Stomach (tissue), 9 donors: ENCODE results near the gene CTIF. TPM values are rescaled to one million over a fixed set of nuclear protein-coding genes. Genes with fewer than 3 reads are reported as not detected.
A peak's percentile ranks its signal among the peaks of the same experiment; 100 is the strongest.

Experiments
- DNase-seq, 2 donors: peaks; one replicate each; pipeline versions ENCODE4 v3.0.0 to v3.0.0-alpha.2; 2013 to 2019
- H3K27ac ChIP-seq, 5 donors: fragments of 200-600 bp in 4 of 5; sonication (generic) in 4 of 5; one replicate each; pipeline ENCODE4 v1.5.1; 2013 to 2019; ENCODE audit warnings: mild to moderate bottlenecking in 1 of 5, moderate library complexity in 1 of 5
- H3K27me3 ChIP-seq, 3 donors: fragments of 200-600 bp; sonication (generic); one replicate each; pipeline ENCODE4 v1.5.1; 2017 to 2019; ENCODE audit warnings: mixed run types in 1 of 3
- H3K36me3 ChIP-seq, 4 donors: fragments of 200-600 bp; sonication (generic); 1 replicate in 3 of 4; 2 replicates in 1 of 4; pipeline ENCODE4 v1.5.1; 2016 to 2019
- H3K4me1 ChIP-seq, 4 donors: fragments of 200-600 bp; sonication (generic); one replicate each; pipeline ENCODE4 v1.5.1; 2016 to 2019
- H3K4me3 ChIP-seq, 4 donors: fragments of 200-600 bp; sonication (generic) in 3 of 4; one replicate each; pipeline ENCODE4 v1.5.1; 2016 to 2019; ENCODE audit warnings: mild to moderate bottlenecking in 1 of 4
- H3K9me3 ChIP-seq, 4 donors: fragments of 200-600 bp; sonication (generic); one replicate each; pipeline ENCODE4 v1.5.1; 2016 to 2019
- EP300 ChIP-seq: sonication (generic); formaldehyde crosslinking; IDR thresholded peaks from one replicate; pipeline ENCODE4 v1.6.1; 2017; ENCODE audit warnings: antibody characterized with exemption
- POLR2A ChIP-seq, 4 donors: fragments of 450-650 bp; IDR thresholded peaks; one replicate each; pipeline ENCODE4 v1.6.1; 2016; ENCODE audit warnings: antibody characterized with exemption in 4 of 4, control low read depth in 2 of 4, mild to moderate bottlenecking in 1 of 4, moderate library complexity in 1 of 4
- POLR2AphosphoS5 ChIP-seq, 3 donors: sonication (generic); formaldehyde crosslinking; IDR thresholded peaks; one replicate each; pipeline ENCODE4 v1.6.1; 2016; ENCODE audit warnings: antibody characterized with exemption in 3 of 3
- WGBS, 5 donors: extraction: QIAGEN DNeasy Blood & Tissue Kit in 3 of 5; methylation state at CpG; one replicate each; pipeline versions ENCODE4 v1.1.5 to v1.1.7; 2013 to 2018; 5-methylcytosine and 5-hydroxymethylcytosine counted together
- intact Hi-C: fragments of 100-400 bp; cut with DNase I; formaldehyde crosslinking; loops from one replicate; pipeline ENCODE4 v1.15.1; 2023; ENCODE audit warnings: low total_unique reads
- polyA plus RNA-seq, 3 donors: library from polyadenylated mRNA; stranded (reverse); fragments of 200-250 nt; gene quantifications; one replicate each; pipeline ENCODE4 v1.2.3, GENCODE V29; 2013
- total RNA-seq, 5 donors: library from RNA; depleted of rRNA; stranded (reverse); fragments of >200 nt; gene quantifications; one replicate each; pipeline versions ENCODE4 v1.1.0 to v1.2.3, GENCODE V29; 2014 to 2016
- TF ChIP-seq, protein P1 (sequence below), 7 experiments: fragments of 450-650 bp in 4 of 7; fragments of 200-600 bp in 3 of 7; sonication (generic) in 3 of 7; IDR thresholded peaks; one replicate each; pipeline ENCODE4 v1.5.1; 2016 to 2019; ENCODE audit warnings: antibody characterized with exemption in 7 of 7, control low read depth in 2 of 7, mild to moderate bottlenecking in 1 of 7
- donor health status: healthy with polysubstance abuse.
- donor health status: Bipolar disorder and iron deficiency.
- donor health status: healthy.

CTIF gene
- total and polyA plus RNA-seq, 8 donors, result 16.3 to 105 (median 30.3) TPM

DNA sequence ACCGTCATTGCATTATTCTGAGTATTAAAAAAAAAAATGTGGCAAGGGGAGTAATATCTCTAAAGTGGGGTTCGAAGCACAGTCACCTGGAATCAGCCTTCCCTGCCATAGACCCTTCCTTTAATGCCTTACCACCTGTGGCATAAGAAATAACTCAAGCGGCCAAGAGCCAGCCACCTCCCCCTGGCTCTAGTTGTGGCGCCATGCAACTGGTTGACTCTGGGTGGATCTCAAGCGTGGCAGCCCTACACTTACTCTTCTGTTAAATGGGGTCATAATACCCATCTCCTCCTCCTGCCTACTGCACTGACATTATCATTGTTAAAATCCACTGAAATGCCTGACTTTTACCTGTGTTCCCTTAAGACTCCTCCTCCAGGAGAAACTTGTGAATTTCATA is 236.1 kb downstream of the CTIF start:
- H3K27me3 ChIP-seq, result no peaks in the 10 kb centered on the region
- H3K36me3 ChIP-seq, result peaks cover 0 to 14% (median 5%) of the 10 kb centered on the region in 4 donors
- H3K4me3 ChIP-seq, result no peak overlapping the region
- WGBS, 5 donors, result 82 to 95% (median 94%) methylated on average over 5 of the region's 5 CpGs
- no peak overlapping the region for H3K27ac ChIP-seq
- peaks cover 11 to 42% (median 29%) of the 10 kb centered on the region in 4 donors for H3K4me1 ChIP-seq
- intact Hi-C loops, result loop anchor here (10.0 kb wide), 1 partner anchor 270 kb away; no protein-coding TSS in a partner anchor
- no peaks in the 10 kb centered on the region for H3K9me3 ChIP-seq
- no peak for DNase-seq
- no peak for TF ChIP-seq POLR2A (IDR thresholded peaks at IDR 0.05)
- TF ChIP-seq EP300, result no peak
- TF ChIP-seq, protein P1, sequence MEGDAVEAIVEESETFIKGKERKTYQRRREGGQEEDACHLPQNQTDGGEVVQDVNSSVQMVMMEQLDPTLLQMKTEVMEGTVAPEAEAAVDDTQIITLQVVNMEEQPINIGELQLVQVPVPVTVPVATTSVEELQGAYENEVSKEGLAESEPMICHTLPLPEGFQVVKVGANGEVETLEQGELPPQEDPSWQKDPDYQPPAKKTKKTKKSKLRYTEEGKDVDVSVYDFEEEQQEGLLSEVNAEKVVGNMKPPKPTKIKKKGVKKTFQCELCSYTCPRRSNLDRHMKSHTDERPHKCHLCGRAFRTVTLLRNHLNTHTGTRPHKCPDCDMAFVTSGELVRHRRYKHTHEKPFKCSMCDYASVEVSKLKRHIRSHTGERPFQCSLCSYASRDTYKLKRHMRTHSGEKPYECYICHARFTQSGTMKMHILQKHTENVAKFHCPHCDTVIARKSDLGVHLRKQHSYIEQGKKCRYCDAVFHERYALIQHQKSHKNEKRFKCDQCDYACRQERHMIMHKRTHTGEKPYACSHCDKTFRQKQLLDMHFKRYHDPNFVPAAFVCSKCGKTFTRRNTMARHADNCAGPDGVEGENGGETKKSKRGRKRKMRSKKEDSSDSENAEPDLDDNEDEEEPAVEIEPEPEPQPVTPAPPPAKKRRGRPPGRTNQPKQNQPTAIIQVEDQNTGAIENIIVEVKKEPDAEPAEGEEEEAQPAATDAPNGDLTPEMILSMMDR (IDR thresholded peaks at IDR 0.05), result no peak
- TF ChIP-seq POLR2AphosphoS5 (IDR thresholded peaks at IDR 0.05), result no peak

DNA sequence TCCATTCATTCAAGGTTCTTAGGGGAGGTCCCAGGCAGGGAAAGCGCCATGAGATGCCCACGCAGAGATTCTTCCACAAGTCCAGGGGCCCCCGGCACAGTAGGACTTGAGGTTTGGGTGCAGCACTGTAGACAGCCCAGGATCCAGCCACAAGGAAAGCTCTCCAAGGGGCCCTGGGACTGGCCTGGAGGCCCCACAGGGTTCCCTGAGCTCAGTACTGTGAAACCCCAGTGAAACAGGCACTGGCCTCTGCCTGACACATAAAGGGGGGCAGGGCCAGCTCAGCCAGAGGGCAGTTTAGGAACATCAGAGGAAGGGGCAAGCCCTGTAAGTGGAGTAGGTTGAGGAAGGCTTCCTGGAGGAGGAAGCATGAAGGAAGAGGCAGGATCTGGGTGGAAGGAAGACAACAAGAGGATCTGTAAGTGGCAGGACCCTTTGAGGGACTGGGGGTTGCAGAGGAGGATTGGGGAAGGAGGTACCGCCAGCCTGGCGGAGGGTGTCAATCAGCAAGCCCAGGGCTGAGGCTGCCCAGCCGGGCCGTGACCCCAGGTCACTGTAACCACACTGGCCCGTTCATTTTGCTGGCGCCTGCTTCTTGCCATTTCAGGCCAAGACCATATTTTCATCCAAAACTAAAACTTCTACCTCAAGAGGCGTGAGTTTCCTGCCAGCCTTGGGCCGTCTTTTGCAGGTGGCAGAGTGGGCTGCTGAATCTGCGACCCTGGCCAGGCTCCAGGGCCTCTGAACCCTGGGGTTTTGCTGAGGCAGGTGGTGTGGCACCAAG is 236.7 kb downstream of the CTIF start:
- TF ChIP-seq, protein P1 (IDR thresholded peaks at IDR 0.05), result no peak
- H3K27ac ChIP-seq, result no peak overlapping the region
- H3K4me1 ChIP-seq, result peaks cover 13 to 48% (median 33%) of the 10 kb centered on the region in 4 donors
- no peaks in the 10 kb centered on the region for H3K27me3 ChIP-seq
- 82 to 89% (median 86%) methylated on average over 10 to 12 of the region's 12 CpGs for WGBS, 5 donors
- H3K9me3 ChIP-seq, result no peaks in the 10 kb centered on the region
- H3K36me3 ChIP-seq, result peaks cover 0 to 14% (median 3%) of the 10 kb centered on the region in 4 donors
- DNase-seq, result no peak
- H3K4me3 ChIP-seq, result no peak overlapping the region
- intact Hi-C loops, result loop anchor here (10.0 kb wide), 1 partner anchor 269 kb away; no protein-coding TSS in a partner anchor

- Histone ChIP-seq H3K27me3 (no peaks in the 10 kb centered on the region), H3K4me1 (peaks cover 19 to 54% (median 39%) of the 10 kb centered on the region in 4 donors), H3K27ac (no peak overlapping the region), H3K4me3 (no peak overlapping the region), H3K36me3 (peaks cover 0 to 14% (median 3%) of the 10 kb centered on the region in 4 donors), H3K9me3 (no peaks in the 10 kb centered on the region)
- DNase-seq, result no peak
- TF ChIP-seq POLR2A (IDR thresholded peaks at IDR 0.05) (no peak), EP300 (no peak)
- intact Hi-C loops, result loop anchor here (10.0 kb wide), 1 partner anchor 269 kb away; no protein-coding TSS in a partner anchor
- 92 to 100% (median 98%) methylated on average over 3 to 5 of the region's 5 CpGs for WGBS, 5 donors
These were observed 237.3 kb downstream of the CTIF start for GRCh38 chr18:48776156-48776555.

- H3K4me3 ChIP-seq, result no peak overlapping the region
- 57 to 83% (median 70%) methylated on average over 5 to 6 of the region's 6 CpGs for WGBS, 5 donors
- H3K9me3 ChIP-seq, result no peaks in the 10 kb centered on the region
- intact Hi-C loops, result loop anchor here (10.0 kb wide), 1 partner anchor 268 kb away; no protein-coding TSS in a partner anchor
- peaks cover 21 to 54% (median 41%) of the 10 kb centered on the region in 4 donors for H3K4me1 ChIP-seq
- H3K36me3 ChIP-seq, result peaks cover 0 to 14% (median 3%) of the 10 kb centered on the region in 4 donors
- TF ChIP-seq EP300, result no peak
- TF ChIP-seq POLR2A (IDR thresholded peaks at IDR 0.05), result no peak
- TF ChIP-seq, protein P1 (IDR thresholded peaks at IDR 0.05), result no peak
- TF ChIP-seq POLR2AphosphoS5 (IDR thresholded peaks at IDR 0.05), result no peak
- DNase-seq, result peak in 1 of 2 donors; percentile 25
- H3K27ac ChIP-seq, result peak overlapping the region in 1 of 5 donors; percentile 6
- no peaks in the 10 kb centered on the region for H3K27me3 ChIP-seq
These were observed 237.8 kb downstream of the CTIF start for GRCh38 chr18:48776641-48777025.
